Measurements from ENCODE around the gene TBXA2R.

- TF ChIP-seq CTCF (IDR thresholded peaks at IDR 0.05): no peak
- TF ChIP-seq POLR2A (IDR thresholded peaks at IDR 0.05): no peak
These were observed 17.2 kb downstream of the TBXA2R start for GRCh38 chr19:3589439-3589838.
